Fibroblast of pulmonary artery (primary cell): Measurements from ENCODE around the gene SPG11.
A peak's percentile ranks its signal among the peaks of the same experiment; 100 is the strongest.

Experiments
- DNase-seq: peaks from one replicate; pipeline ENCODE4 v3.0.0-alpha.2; 2010; ENCODE audit warnings: low read depth
- H3K4me3 ChIP-seq: replicated peaks from 2 replicates; pipeline ENCODE4 v1.5.1; 2011; ENCODE audit warnings: low read depth, mild to moderate bottlenecking, control low read depth, low read length, moderate library complexity
- TF ChIP-seq, protein P1 (sequence below): IDR thresholded peaks from 2 replicates; pipeline ENCODE4 v1.5.1; 2011; ENCODE audit warnings: mild to moderate bottlenecking, control low read depth, low read length, inconsistent platforms; ENCODE audit errors: missing control alignments

SPG11 gene, protein sequence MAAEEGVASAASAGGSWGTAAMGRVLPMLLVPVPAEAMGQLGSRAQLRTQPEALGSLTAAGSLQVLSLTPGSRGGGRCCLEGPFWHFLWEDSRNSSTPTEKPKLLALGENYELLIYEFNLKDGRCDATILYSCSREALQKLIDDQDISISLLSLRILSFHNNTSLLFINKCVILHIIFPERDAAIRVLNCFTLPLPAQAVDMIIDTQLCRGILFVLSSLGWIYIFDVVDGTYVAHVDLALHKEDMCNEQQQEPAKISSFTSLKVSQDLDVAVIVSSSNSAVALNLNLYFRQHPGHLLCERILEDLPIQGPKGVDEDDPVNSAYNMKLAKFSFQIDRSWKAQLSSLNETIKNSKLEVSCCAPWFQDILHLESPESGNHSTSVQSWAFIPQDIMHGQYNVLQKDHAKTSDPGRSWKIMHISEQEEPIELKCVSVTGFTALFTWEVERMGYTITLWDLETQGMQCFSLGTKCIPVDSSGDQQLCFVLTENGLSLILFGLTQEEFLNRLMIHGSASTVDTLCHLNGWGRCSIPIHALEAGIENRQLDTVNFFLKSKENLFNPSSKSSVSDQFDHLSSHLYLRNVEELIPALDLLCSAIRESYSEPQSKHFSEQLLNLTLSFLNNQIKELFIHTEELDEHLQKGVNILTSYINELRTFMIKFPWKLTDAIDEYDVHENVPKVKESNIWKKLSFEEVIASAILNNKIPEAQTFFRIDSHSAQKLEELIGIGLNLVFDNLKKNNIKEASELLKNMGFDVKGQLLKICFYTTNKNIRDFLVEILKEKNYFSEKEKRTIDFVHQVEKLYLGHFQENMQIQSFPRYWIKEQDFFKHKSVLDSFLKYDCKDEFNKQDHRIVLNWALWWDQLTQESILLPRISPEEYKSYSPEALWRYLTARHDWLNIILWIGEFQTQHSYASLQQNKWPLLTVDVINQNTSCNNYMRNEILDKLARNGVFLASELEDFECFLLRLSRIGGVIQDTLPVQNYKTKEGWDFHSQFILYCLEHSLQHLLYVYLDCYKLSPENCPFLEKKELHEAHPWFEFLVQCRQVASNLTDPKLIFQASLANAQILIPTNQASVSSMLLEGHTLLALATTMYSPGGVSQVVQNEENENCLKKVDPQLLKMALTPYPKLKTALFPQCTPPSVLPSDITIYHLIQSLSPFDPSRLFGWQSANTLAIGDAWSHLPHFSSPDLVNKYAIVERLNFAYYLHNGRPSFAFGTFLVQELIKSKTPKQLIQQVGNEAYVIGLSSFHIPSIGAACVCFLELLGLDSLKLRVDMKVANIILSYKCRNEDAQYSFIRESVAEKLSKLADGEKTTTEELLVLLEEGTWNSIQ (N-terminal part only)

GRCh38 chr15:44663410-44664308, at the start of gene SPG11:
SPG11 (minus strand) TSS chr15:44663662; CDS start chr15:44663647, 15 bp downstream.
- peak within 1 kb of the TSS; percentile 93 for H3K4me3 ChIP-seq
- TF ChIP-seq, protein P1, sequence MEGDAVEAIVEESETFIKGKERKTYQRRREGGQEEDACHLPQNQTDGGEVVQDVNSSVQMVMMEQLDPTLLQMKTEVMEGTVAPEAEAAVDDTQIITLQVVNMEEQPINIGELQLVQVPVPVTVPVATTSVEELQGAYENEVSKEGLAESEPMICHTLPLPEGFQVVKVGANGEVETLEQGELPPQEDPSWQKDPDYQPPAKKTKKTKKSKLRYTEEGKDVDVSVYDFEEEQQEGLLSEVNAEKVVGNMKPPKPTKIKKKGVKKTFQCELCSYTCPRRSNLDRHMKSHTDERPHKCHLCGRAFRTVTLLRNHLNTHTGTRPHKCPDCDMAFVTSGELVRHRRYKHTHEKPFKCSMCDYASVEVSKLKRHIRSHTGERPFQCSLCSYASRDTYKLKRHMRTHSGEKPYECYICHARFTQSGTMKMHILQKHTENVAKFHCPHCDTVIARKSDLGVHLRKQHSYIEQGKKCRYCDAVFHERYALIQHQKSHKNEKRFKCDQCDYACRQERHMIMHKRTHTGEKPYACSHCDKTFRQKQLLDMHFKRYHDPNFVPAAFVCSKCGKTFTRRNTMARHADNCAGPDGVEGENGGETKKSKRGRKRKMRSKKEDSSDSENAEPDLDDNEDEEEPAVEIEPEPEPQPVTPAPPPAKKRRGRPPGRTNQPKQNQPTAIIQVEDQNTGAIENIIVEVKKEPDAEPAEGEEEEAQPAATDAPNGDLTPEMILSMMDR, result peak; percentile 87
- peak; percentile 99 for DNase-seq

DNA sequence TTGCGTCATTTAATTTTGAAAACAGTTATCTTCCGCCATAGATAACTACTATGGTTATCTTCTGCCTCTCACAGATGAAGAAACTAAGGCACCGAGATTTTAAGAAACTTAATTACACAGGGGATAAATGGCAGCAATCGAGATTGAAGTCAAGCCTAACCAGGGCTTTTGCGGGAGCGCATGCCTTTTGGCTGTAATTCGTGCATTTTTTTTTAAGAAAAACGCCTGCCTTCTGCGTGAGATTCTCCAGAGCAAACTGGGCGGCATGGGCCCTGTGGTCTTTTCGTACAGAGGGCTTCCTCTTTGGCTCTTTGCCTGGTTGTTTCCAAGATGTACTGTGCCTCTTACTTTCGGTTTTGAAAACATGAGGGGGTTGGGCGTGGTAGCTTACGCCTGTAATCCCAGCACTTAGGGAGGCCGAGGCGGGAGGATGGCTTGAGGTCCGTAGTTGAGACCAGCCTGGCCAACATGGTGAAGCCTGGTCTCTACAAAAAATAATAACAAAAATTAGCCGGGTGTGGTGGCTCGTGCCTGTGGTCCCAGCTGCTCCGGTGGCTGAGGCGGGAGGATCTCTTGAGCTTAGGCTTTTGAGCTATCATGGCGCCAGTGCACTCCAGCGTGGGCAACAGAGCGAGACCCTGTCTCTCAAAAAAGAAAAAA, 49.0 kb upstream of the SPG11 start:
- TF ChIP-seq, protein P1, result no peak
- peak; percentile 89 for DNase-seq
- peak overlapping the region; percentile 98 for H3K4me3 ChIP-seq

DNA sequence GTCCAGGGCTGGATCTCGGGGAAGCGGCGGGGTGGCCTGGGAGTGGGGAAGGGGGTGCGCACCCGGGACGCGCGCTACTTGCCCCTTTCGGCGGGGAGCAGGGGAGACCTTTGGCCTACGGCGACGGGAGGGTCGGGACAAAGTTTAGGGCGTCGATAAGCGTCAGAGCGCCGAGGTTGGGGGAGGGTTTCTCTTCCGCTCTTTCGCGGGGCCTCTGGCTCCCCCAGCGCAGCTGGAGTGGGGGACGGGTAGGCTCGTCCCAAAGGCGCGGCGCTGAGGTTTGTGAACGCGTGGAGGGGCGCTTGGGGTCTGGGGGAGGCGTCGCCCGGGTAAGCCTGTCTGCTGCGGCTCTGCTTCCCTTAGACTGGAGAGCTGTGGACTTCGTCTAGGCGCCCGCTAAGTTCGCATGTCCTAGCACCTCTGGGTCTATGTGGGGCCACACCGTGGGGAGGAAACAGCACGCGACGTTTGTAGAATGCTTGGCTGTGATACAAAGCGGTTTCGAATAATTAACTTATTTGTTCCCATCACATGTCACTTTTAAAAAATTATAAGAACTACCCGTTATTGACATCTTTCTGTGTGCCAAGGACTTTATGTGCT, 48.4 kb upstream of the SPG11 start:
- peak; percentile 33 for DNase-seq
- TF ChIP-seq, protein P1, result no peak
- H3K4me3 ChIP-seq, result peak overlapping the region; percentile 98

GRCh38 chr15:44711096-44711742, 47.8 kb upstream of the SPG11 start, which contains the start of the genes B2M and PATL2:
B2M (plus strand) TSS chr15:44711517; CDS start chr15:44711547, 30 bp downstream.
PATL2 (minus strand) TSS chr15:44711323; CDS start chr15:44676490, 34,833 bp downstream.
- TF ChIP-seq, protein P1, result no peak
- H3K4me3 ChIP-seq, result peak within 1 kb of the TSS; percentile 98
- DNase-seq, result peak; percentile 98
